Measurements from ENCODE around the gene DCAF15.

DCAF15 gene, protein sequence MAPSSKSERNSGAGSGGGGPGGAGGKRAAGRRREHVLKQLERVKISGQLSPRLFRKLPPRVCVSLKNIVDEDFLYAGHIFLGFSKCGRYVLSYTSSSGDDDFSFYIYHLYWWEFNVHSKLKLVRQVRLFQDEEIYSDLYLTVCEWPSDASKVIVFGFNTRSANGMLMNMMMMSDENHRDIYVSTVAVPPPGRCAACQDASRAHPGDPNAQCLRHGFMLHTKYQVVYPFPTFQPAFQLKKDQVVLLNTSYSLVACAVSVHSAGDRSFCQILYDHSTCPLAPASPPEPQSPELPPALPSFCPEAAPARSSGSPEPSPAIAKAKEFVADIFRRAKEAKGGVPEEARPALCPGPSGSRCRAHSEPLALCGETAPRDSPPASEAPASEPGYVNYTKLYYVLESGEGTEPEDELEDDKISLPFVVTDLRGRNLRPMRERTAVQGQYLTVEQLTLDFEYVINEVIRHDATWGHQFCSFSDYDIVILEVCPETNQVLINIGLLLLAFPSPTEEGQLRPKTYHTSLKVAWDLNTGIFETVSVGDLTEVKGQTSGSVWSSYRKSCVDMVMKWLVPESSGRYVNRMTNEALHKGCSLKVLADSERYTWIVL

DNA sequence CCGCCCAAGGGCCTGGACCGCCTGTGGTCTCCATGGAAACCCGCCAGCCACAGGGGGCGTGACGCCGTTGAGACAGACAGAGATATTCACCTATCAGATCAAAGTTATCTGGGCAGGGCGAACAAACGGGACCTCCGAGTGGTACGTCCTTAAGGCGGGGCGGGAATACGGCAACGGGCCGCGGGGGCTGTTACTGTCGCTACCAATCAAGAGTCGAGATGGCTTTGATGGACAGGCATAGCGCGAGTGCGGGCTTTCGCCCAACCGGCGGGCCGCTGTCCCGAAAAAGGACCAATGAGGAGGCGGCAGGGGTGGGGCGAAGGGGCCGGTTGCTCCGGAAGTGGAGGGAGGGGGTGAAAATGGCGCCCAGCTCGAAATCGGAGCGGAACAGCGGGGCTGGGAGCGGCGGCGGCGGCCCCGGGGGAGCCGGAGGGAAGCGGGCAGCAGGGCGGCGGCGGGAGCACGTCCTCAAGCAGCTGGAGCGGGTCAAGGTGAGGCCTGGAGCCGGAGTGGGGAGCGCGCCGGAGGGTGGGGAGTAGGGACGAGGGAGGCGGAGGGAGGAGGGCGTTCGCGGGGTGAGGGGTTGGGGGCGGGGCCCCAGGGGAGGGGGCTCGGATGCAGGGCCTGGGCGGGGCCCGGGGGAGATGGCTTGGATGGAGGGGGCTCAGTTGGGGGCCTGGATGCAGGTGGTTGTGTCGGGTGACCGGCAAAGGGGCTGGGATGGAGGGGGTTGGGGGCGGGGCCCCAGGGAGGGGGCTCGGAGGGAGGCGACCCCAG lies at the start of gene DCAF15:
DCAF15 (plus strand) TSS at position 356 of the 777 bp plus-strand sequence; CDS start at position 360, 4 bp downstream.
- no peaks in the 10 kb centered on the region for H3K27me3 ChIP-seq (ENCODE audit: control insufficient read depth, insufficient read depth, low read length)
- peaks cover 6% of the 10 kb centered on the region; the same call in 1 of the 2 replicates for H3K4me1 ChIP-seq (ENCODE audit: control insufficient read depth, insufficient read depth, low read length)
- H3K36me3 ChIP-seq (ENCODE audit: control insufficient read depth, insufficient read depth, low read length), result peaks cover 33% of the 10 kb centered on the region
- peak within 1 kb of the TSS; percentile 94 for H3K27ac ChIP-seq (ENCODE audit: low read depth, low read length)
- H3K9me3 ChIP-seq (ENCODE audit: control insufficient read depth, insufficient read depth, low read depth, low read length), result no peaks in the 10 kb centered on the region
- peak within 1 kb of the TSS; percentile 86 for H3K9ac ChIP-seq (ENCODE audit: low read length)
- H3K4me3 ChIP-seq (ENCODE audit: low read depth, low read length), result peak within 1 kb of the TSS; percentile 85

DNA sequence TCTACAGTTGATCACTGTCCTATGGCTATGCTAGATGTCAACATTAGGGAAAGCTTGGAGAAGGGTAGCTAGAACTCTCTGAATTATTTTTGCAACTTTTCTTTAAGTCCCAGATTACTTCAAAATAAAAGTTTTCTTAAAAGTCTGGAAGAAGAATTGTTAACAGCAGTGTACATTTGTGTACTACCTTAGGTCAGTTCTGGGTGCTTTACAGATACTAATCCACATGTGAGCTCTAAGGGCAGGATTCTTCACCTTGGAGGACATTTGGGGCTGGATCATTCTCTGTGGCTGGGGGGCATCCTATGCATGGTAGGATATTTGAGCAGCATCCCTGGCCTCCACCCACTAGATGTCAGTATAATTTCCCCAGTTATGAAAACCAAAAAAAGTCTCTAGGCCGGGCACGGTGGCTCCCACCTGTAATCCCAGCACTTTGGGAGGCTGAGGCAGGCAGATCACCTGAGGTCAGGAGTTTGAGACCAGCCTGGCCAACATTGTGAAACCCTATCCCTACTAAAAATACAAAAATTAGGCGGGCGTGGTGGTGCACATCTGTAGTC lies 49.2 kb upstream of the DCAF15 start:
- H3K27ac ChIP-seq (ENCODE audit: low read depth, low read length), result no peak overlapping the region
- peaks cover 6% of the 10 kb centered on the region for H3K27me3 ChIP-seq (ENCODE audit: control insufficient read depth, insufficient read depth, low read length)
- peaks cover 8% of the 10 kb centered on the region; the same call in 1 of the 2 replicates for H3K4me1 ChIP-seq (ENCODE audit: control insufficient read depth, insufficient read depth, low read length)
- H3K9me3 ChIP-seq (ENCODE audit: control insufficient read depth, insufficient read depth, low read depth, low read length), result no peaks in the 10 kb centered on the region
- H3K4me3 ChIP-seq (ENCODE audit: low read depth, low read length), result no peak overlapping the region
- no peaks in the 10 kb centered on the region for H3K36me3 ChIP-seq (ENCODE audit: control insufficient read depth, insufficient read depth, low read length)
- no peak overlapping the region for H3K9ac ChIP-seq (ENCODE audit: low read length)

DNA sequence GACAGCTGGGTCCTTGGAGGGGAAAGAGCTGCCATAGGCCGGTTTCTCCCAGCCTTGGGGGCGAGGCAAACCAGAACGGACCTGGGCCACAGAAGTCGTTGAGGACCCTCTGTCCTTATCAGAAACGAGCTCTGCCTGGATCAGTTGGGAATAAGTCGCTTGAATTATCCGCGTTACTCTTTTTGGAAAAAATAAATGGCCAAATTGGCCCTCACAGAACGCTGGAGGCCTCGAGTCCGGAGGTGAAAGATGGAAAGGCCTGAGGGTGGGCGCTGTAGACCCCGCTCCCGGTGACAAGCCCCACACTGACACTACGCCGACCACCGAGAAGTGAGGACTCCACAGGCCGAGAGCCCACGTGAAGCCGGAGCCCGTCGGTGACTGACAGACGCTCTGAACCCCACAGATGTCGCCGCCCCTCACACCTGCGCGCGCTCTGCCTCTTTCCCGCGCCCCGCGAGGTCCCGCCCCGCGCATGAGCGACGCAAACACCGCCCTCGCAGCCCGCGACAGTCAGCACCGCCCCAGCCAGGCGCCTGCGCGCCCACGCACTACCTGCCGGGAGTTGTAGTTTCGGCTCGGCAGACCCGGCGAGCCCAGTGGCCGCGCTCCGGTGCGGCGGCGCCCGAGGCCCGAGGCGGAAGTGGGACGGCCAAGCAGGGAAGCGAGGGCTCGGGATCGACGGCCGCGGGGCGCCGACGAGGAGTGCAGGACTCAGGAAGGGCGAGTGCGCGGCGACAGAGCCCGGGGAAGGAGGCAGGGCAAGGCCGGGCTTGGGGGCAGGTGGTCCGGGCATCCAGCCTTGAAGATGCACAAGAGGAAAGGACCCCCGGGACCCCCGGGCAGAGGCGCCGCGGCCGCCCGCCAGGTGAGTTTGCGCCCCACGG lies 46.4 kb upstream of the DCAF15 start, which contains the start of the genes BRME1 and CC2D1A:
BRME1 (minus strand) TSS at position 484 of the 887 bp plus-strand sequence. CDS start 1,225 bp downstream, outside the sequence.
CC2D1A (plus strand) TSS at position 568 of the 887 bp plus-strand sequence; CDS start at position 809, 241 bp downstream.
- H3K9me3 ChIP-seq (ENCODE audit: control insufficient read depth, insufficient read depth, low read depth, low read length), result no peaks in the 10 kb centered on the region
- peak within 1 kb of the TSS; percentile 57 for H3K9ac ChIP-seq (ENCODE audit: low read length)
- no peak within 1 kb of the TSS for H3K27ac ChIP-seq (ENCODE audit: low read depth, low read length)
- H3K4me3 ChIP-seq (ENCODE audit: low read depth, low read length), result peak within 1 kb of the TSS; percentile 78
- peaks cover 11% of the 10 kb centered on the region for H3K36me3 ChIP-seq (ENCODE audit: control insufficient read depth, insufficient read depth, low read length)
- peaks cover 8% of the 10 kb centered on the region; the same call in 1 of the 2 replicates for H3K4me1 ChIP-seq (ENCODE audit: control insufficient read depth, insufficient read depth, low read length)
- H3K27me3 ChIP-seq (ENCODE audit: control insufficient read depth, insufficient read depth, low read length), result peaks cover 6% of the 10 kb centered on the region

DNA sequence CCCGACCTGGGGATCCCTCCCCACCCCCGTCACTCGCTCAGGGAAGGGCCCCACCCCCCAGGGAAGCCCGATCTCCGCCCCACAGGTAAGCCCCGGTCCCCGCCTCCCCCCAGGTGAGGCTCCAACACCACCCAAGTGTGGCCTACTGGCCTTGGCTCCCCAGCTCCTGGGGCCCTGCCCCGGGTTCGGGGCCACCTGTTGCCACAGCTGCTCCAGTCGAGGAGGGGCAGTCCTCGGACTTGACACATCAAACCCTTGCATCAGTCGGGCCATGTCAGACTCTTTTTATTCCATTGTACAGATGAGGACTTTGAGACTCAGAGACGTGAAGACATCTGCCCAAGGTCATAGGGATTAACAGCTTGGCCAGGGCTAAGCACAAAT lies 45.8 kb upstream of the DCAF15 start:
- peak overlapping the region; percentile 78 for H3K4me3 ChIP-seq (ENCODE audit: low read depth, low read length)
- H3K9ac ChIP-seq (ENCODE audit: low read length), result peak overlapping the region; percentile 13
- no peaks in the 10 kb centered on the region for H3K9me3 ChIP-seq (ENCODE audit: control insufficient read depth, insufficient read depth, low read depth, low read length)
- peaks cover 8% of the 10 kb centered on the region; the same call in 1 of the 2 replicates for H3K4me1 ChIP-seq (ENCODE audit: control insufficient read depth, insufficient read depth, low read length)
- no peak overlapping the region for H3K27ac ChIP-seq (ENCODE audit: low read depth, low read length)
- peaks cover 6% of the 10 kb centered on the region for H3K27me3 ChIP-seq (ENCODE audit: control insufficient read depth, insufficient read depth, low read length)
- H3K36me3 ChIP-seq (ENCODE audit: control insufficient read depth, insufficient read depth, low read length), result peaks cover 16% of the 10 kb centered on the region

DNA sequence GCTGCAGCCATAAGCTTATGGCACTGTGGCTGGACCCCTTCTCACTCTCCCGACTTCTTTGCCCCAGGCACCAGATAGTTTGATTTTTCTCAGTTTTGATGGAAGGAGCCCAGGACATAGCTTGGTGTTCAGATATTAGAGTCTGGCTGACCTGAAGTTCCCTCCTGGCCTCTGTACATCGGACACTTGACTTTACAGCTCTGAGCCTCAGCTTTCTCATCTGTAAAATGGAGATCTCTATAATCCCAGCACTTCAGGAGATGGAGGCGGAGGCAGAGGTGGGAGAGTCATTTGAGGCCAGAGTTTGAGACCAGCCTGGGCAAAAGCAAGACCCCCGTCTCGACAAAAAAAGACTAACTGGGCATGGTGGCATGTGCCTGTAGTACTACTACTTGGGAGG lies 45.4 kb upstream of the DCAF15 start:
- H3K27ac ChIP-seq (ENCODE audit: low read depth, low read length), result no peak overlapping the region
- H3K27me3 ChIP-seq (ENCODE audit: control insufficient read depth, insufficient read depth, low read length), result peaks cover 6% of the 10 kb centered on the region
- peak overlapping the region; percentile 13 for H3K9ac ChIP-seq (ENCODE audit: low read length)
- H3K9me3 ChIP-seq (ENCODE audit: control insufficient read depth, insufficient read depth, low read depth, low read length), result no peaks in the 10 kb centered on the region
- peaks cover 8% of the 10 kb centered on the region; the same call in 1 of the 2 replicates for H3K4me1 ChIP-seq (ENCODE audit: control insufficient read depth, insufficient read depth, low read length)
- H3K36me3 ChIP-seq (ENCODE audit: control insufficient read depth, insufficient read depth, low read length), result peaks cover 16% of the 10 kb centered on the region
- peak overlapping the region; percentile 78 for H3K4me3 ChIP-seq (ENCODE audit: low read depth, low read length)

DNA sequence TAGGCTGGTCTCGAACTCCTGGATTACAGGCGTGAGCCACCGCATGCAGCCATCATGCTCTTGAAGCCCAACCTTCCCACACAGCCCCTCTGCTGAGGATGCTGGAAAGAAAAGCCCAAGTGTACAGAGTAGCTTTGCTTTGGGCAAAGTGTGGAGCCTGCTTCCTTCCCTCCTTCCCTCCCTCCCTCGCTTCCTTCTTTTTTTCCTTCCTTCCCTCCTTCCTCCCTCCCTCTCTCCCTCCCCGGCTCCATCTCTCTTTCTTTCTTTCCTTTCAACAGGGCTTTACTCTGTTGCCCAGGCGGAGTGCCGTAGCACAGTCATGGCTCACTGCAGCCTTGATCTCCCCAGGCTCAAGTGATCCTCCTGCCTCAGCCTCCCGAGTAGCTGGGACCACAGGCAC lies 43.6 kb upstream of the DCAF15 start:
- Histone ChIP-seq H3K4me1 (ENCODE audit: control insufficient read depth, insufficient read depth, low read length) (peaks cover 8% of the 10 kb centered on the region; the same call in 1 of the 2 replicates), H3K27ac (ENCODE audit: low read depth, low read length) (no peak overlapping the region), H3K4me3 (ENCODE audit: low read depth, low read length) (no peak overlapping the region), H3K27me3 (ENCODE audit: control insufficient read depth, insufficient read depth, low read length) (peaks cover 6% of the 10 kb centered on the region), H3K9me3 (ENCODE audit: control insufficient read depth, insufficient read depth, low read depth, low read length) (no peaks in the 10 kb centered on the region), H3K36me3 (ENCODE audit: control insufficient read depth, insufficient read depth, low read length) (peaks cover 31% of the 10 kb centered on the region), H3K9ac (ENCODE audit: low read length) (no peak overlapping the region)

DNA sequence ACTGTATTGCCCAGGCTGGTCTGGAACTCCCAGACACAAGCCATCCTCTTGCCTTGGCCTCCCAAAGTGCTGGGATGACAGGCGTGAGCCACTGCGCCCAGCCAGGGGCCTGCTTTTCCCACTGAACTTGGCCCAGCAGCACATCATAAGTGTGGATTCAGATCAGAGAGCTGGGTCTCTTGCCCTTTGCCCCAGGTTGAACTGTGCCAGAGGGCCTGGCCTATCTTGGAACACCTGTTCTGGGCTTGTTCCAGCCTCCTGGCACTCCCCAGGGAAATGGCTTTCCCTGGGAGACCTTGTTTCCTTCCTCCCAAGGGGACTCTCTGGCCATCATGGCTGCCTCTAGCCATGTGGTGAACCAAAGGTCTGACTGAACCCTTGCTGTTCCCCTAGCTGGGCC lies 42.9 kb upstream of the DCAF15 start:
- no peak overlapping the region for H3K9ac ChIP-seq (ENCODE audit: low read length)
- H3K27me3 ChIP-seq (ENCODE audit: control insufficient read depth, insufficient read depth, low read length), result peaks cover 6% of the 10 kb centered on the region
- H3K27ac ChIP-seq (ENCODE audit: low read depth, low read length), result no peak overlapping the region
- H3K9me3 ChIP-seq (ENCODE audit: control insufficient read depth, insufficient read depth, low read depth, low read length), result no peaks in the 10 kb centered on the region
- no peak overlapping the region for H3K4me3 ChIP-seq (ENCODE audit: low read depth, low read length)
- peaks cover 8% of the 10 kb centered on the region; the same call in 1 of the 2 replicates for H3K4me1 ChIP-seq (ENCODE audit: control insufficient read depth, insufficient read depth, low read length)
- peaks cover 36% of the 10 kb centered on the region for H3K36me3 ChIP-seq (ENCODE audit: control insufficient read depth, insufficient read depth, low read length)

DNA sequence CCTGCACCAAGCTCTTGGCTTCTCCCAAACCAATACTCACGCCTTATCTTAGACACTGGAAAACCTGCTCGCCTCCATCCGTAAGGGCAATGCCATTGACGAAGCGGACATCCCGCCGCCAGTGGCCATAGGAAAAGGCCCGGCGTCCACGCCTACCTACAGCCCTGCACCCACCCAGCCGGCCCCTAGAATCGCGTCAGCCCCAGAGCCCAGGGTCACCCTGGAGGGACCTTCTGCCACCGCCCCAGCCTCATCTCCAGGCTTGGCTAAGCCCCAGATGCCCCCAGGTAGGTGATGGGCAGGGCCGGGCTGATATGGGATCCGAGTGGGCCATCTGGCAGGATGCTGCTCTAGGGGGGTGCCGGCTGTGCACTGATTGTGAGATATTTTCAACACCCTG lies 39.0 kb upstream of the DCAF15 start:
- H3K36me3 ChIP-seq (ENCODE audit: control insufficient read depth, insufficient read depth, low read length), result peaks cover 61% of the 10 kb centered on the region

DNA sequence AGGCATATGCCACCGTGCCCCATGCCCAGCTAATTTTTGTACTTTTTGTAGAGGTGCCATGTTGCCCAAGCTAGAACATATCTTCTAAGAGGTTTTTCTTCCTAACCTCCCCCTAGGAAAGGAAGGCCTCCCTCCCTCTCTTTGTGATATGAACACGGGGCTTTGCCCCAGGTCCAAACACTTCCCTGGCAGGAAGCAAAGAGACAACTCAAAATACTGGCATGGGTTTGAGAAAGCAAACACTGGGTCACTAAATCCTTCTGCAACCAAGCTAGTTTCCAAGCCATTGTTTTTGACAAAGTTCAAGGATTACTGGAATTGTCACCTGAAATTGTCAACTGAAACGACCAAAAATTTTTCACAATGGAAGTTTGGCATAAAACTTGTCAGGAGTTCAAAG lies 37.5 kb upstream of the DCAF15 start:
- no peak overlapping the region for H3K9ac ChIP-seq (ENCODE audit: low read length)

More for the DNA sequence above, 39.0 kb upstream of the DCAF15 start:
- no peaks in the 10 kb centered on the region for H3K4me1 ChIP-seq (ENCODE audit: control insufficient read depth, insufficient read depth, low read length)
- no peaks in the 10 kb centered on the region for H3K27me3 ChIP-seq (ENCODE audit: control insufficient read depth, insufficient read depth, low read length)
- H3K4me3 ChIP-seq (ENCODE audit: low read depth, low read length), result no peak overlapping the region
- H3K9ac ChIP-seq (ENCODE audit: low read length), result no peak overlapping the region
- no peak overlapping the region for H3K27ac ChIP-seq (ENCODE audit: low read depth, low read length)
- no peaks in the 10 kb centered on the region for H3K9me3 ChIP-seq (ENCODE audit: control insufficient read depth, insufficient read depth, low read depth, low read length)

More for the DNA sequence above, 37.5 kb upstream of the DCAF15 start:
- Histone ChIP-seq H3K36me3 (ENCODE audit: control insufficient read depth, insufficient read depth, low read length) (peaks cover 68% of the 10 kb centered on the region), H3K27ac (ENCODE audit: low read depth, low read length) (no peak overlapping the region), H3K4me3 (ENCODE audit: low read depth, low read length) (no peak overlapping the region), H3K27me3 (ENCODE audit: control insufficient read depth, insufficient read depth, low read length) (no peaks in the 10 kb centered on the region), H3K9me3 (ENCODE audit: control insufficient read depth, insufficient read depth, low read depth, low read length) (no peaks in the 10 kb centered on the region), H3K4me1 (ENCODE audit: control insufficient read depth, insufficient read depth, low read length) (no peaks in the 10 kb centered on the region)
